Stimulated activated CD4-positive, alpha-beta T cell treated with anti-CD3 and anti-CD28 coated beads, Interleukin-4, amount 100 ng/mL, for 24 hours (primary cell): ENCODE data around the gene DIS3L2.

Experiments used
- DNase-seq: peaks from one replicate; pipeline ENCODE4 v3.0.0-alpha.2; 2020

DIS3L2 gene

GRCh38 chr2:231961349-231962166 lies at the start of gene DIS3L2:
Gene DIS3L2, plus strand, starts transcription at chr2:231961713. Its CDS starts 53,215 bp downstream, at chr2:232014928.
- DNase-seq, result peak; percentile 77

- no peak for DNase-seq
These were observed 47.3 kb upstream of the DIS3L2 start for GRCh38 chr2:231914077-231914690.

GRCh38 chr2:231917280-231918066 lies 44.0 kb upstream of the DIS3L2 start:
- DNase-seq, result no peak

GRCh38 chr2:231918501-231919330 lies 42.8 kb upstream of the DIS3L2 start:
- no peak for DNase-seq

- DNase-seq, result no peak
These were observed 42.0 kb upstream of the DIS3L2 start for GRCh38 chr2:231919341-231920035.

GRCh38 chr2:231920366-231920765 lies 41.1 kb upstream of the DIS3L2 start:
- DNase-seq, result no peak

- DNase-seq, result no peak
These were observed 40.7 kb upstream of the DIS3L2 start for GRCh38 chr2:231920795-231921194.

GRCh38 chr2:231922311-231923009 lies 39.1 kb upstream of the DIS3L2 start:
- DNase-seq, result no peak

- no peak for DNase-seq
These were observed 38.5 kb upstream of the DIS3L2 start for GRCh38 chr2:231923010-231923344.

- DNase-seq, result no peak
These were observed 37.3 kb upstream of the DIS3L2 start for GRCh38 chr2:231923951-231924888.

- DNase-seq, result no peak
These were observed 36.6 kb upstream of the DIS3L2 start for GRCh38 chr2:231924889-231925275.

GRCh38 chr2:231925303-231926179 lies 36.0 kb upstream of the DIS3L2 start:
- peak; percentile 74 for DNase-seq

GRCh38 chr2:231926180-231926741 lies 35.3 kb upstream of the DIS3L2 start, which contains the start of gene NPPC:
Gene NPPC, minus strand, starts transcription at chr2:231926396. Its CDS starts 147 bp downstream, at chr2:231926249.
- peak; percentile 74 for DNase-seq

- DNase-seq, result peak; percentile 12
These were observed 34.5 kb upstream of the DIS3L2 start for GRCh38 chr2:231926761-231927565.

GRCh38 chr2:231927566-231927890 lies 34.0 kb upstream of the DIS3L2 start:
- no peak for DNase-seq

- DNase-seq, result no peak
These were observed 33.0 kb upstream of the DIS3L2 start for GRCh38 chr2:231928481-231928880.

GRCh38 chr2:231928901-231929725 lies 32.4 kb upstream of the DIS3L2 start:
- no peak for DNase-seq
